Stimulated activated CD8-positive, alpha-beta memory T cell treated with anti-CD3 and anti-CD28 coated beads, Interleukin-15, amount 100 ng/mL, for 48 hours (primary cell): Measurements from ENCODE around the gene RWDD2A.
A peak's percentile ranks its signal among the peaks of the same experiment; 100 is the strongest.
"Not testable (repeated sequence)": the region's sequence is repeated elsewhere in the genome, so short reads cannot be mapped to it uniquely, and the experiment has no call there.

Experiments
- DNase-seq, 2 donors: peaks; one replicate each; pipeline ENCODE4 v3.0.0-alpha.2; 2020; ENCODE audit warnings: low read depth in 2 of 2

Gene RWDD2A

DNA sequence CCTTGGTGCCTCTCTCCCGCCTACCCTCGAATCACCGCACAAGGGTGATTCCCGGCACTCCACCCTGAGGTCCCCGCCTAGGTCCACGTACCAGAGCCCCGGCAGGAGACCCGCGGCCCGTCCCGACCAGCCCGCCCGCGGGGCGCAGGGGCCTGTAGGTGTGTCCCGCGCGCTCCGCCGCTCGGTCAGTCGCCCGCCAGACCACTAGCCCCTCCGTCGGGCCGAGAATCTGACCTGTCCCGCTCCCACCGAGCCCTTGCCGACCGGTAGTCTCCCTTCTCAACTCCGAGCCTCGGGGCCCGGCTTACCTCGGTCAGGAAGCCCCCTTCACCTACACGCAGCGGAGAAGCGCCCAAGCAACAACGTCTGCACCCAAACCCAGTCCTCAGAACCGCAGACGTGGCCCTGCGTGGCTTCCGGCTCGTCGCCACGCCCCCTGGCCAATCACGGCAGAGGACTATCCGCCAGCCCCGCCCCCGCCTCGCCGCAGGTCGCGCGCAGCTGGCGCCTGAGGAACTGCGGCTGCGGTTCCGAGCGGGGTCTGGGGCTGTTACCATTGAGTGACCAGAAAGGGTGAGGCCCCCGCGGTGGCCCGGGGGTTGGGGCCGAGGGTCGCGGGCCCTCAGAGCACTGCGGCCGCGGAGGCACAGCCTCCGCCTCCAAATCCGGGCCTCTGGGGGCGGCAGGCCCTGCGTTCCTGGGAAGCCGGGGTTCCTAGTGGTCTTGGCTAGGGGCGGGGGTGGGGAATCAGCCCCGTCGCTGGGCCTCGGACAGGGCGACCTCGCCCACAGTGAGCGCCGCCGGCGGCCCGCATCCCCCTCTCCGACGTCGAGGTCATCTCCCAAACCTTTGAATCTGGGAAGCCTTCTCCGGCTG is at the start of gene RWDD2A, which contains the start of gene PGM3:
RWDD2A (plus strand) TSS at position 487 of the 876 bp plus-strand sequence. CDS start 1,095 bp downstream, outside the sequence.
PGM3 (minus strand) TSS at position 395 of the 876 bp plus-strand sequence. CDS start 2,253 bp downstream, outside the sequence.
- peak; percentile 82 to 83 for DNase-seq

DNA sequence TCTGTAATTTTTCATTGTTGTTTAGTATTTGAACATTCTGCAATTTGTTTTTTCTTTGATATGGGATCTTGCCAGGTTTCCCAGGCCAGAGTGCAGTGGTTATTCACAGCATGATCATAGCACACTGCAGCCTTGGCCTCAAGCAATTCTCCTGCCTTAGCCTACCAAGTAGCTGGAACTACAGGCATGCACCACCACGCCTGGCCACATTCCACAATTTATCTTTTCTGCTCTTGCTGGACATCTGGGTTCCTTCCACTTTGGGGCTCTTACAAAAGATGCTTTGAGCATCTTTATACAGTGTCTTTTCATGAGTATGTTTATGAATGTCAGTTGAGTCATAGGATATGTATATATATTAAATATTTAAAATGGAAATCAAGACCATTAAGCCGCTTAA is 42.0 kb upstream of the RWDD2A start:
- DNase-seq, result no peak

DNA sequence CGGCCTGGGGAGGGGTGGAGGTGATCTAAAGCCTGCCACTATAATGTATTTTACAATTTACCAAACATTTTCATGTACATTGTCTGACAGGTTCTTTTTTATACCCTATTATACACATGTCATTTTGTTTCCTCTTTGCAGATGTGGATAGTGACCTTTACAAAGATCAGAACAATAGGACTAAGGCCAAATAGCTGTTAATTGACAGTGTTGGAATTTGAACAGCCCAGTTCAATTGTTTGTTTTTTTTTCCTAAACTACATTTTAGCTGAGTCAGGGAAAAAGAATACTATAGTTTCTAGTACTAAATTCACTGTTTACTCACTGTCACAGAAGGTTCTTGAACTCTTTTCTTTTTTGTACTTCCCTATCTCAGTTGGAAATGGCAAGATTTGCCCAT is 40.2 kb upstream of the RWDD2A start:
- no peak for DNase-seq

DNA sequence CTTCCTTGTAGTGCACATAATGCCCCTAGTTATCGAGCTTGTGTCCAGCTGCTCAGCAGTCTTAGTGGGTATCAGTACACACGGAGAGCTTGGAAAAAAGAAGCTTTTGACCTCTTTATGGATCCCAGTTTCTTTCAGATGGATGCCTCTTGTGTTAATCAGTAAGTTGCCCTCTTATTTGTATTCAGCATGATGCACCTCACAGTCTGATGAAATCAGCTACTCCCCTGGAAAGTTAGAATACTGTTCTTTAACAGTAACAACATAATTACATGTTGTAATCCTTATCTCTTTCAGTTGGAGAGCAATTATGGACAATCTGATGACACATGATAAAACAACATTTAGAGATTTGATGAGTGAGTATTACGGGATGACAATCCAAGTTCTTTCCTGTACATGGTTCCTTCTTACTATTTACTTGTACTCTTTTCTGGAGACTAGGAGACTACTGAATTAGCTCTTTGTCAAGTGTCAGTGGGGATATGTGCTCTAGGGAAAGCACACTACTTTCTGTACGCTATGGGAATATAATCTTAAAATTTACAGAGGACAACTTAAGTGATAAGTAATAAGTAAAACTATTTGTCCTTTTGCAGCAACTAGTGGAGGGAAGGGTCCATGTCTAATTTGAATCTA is 39.2 kb upstream of the RWDD2A start:
- DNase-seq, result no peak

DNA sequence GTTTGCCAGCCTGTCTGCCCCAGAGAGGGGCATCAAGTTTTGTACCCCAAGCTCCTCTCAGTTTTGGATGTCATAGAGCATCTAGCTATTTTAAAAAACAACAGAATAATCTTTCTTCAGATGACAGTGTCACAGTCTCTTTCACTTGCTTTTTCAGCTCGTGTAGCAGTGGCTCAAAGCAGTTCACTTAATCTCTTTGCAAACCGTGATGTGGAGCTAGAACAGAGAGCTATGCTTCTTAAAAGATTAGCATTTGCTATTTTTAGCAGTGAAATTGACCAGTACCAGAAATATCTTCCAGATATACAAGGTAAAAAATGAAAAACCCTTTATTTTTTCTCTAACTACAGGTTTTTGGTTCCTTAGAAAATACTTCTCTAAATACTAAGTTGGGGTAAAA is 37.4 kb upstream of the RWDD2A start:
- no peak for DNase-seq

DNA sequence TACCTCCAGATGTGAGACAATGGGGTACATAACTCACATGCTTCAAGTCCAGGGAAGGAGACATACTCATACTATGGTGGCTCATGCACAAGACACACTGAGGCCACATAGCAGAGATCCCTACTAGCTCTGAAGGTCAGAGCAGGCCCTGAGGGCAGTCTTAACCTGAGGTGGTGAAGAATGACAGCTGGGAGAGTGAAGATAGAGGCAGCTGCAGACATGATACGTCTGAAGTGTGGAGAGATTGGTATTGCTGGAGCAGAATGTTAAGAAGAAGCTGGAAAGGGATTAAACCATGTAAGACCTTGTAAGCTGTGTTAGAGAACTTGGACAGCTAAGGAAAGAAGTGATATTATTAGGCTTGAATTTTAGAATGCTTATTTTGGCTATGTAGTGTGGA is 33.0 kb upstream of the RWDD2A start:
- DNase-seq, result no peak

DNA sequence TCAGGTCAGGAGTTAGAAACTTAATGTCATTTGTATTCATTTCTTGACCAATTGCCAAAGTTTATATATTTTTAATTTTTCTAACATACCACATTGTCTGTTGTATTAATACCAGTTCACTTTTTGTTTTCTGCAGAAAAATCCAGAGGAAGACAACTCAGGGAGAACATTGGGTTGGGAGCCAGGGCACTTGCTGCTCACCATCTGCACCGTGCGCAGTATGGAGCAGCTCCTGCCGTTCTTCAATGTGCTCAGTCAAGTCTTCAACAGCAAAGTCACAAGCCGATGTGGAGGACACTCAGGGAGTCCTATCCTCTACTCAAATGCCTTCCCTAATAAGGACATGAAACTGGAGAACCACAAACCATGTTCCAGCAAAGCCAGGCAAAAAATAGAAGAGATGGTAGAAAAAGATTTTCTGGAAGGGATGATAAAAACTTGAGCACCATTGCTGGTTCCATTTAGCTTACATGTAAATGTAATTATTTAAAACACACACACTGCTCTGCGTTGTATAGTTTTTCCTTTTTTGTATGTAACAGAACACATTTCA is 25.4 kb upstream of the RWDD2A start:
- no peak for DNase-seq

DNA sequence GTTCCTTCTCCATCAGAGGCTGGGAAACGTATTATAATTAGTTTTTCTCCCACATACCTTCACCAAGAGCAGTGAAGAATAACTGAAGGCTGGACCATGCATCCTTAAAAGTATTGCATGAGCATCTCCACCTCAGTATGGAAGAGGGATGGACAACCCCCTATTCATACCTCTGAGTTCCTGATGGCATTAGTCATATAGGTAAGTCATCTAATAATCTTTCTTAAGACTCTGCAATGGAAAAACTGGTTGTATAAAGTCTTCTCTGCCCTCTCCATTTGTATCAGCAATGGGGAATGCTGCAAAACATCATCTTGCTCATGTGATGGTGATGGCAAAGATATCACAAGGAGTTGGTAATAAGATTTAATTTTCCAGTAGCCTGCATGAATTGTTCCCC is 24.6 kb upstream of the RWDD2A start:
- DNase-seq, result no peak

DNA sequence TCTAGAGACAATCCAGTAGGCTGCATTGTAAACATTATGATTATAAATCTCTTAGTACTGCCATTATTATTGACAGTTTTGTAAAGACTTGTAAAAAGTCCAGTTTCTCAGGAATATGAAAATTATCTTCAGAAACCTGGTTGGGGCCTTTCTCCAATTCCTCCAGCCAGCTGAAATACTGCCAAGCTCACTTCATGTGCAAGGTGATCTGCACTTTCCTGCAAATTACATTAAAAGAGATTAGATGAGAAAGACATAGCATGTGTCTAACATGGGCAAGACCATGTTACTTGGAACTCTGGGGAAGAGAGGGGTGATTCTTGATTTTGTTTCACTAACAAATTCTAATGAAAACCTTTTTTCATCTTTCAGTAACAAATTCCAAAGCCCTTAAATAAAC is 24.1 kb upstream of the RWDD2A start:
- no peak for DNase-seq

DNA sequence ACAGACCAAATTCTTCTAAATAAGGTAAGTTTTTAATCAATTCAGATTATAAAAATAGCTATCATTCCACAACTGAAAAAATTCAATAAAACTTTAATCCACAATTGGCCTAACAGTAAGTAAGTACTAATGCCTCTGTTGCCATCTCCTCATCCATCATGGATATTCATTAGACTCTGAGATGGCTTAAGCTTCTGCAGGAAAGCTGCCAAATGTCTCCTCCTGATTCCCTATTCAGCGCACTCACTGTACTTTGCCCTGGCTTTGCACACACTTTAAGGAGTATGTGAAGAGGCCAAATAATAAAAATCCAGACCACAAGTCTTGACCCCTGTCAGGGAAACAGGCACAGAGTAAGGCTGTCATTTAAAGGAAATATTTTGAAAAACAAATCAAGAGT is 23.6 kb upstream of the RWDD2A start:
- no peak for DNase-seq

DNA sequence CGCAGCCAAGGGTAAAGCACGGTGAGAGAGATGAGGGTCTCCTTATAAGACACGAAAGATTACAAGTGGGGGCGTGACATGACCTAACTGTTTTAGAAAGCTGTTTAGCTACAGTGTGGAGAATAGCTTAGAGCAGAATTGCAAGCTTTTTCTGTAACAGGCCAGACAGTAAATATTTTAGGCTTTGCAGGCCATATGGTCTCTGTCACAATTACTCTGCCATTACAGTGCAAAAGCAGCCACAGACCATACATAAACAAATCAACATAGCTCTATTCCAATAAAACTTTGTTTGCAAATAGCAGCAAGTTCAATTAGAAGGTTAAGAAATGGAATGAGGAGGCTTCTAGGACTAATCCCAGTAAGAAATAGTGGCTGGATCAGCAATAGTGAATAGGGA is 16.9 kb upstream of the RWDD2A start:
- DNase-seq, result no peak

DNA sequence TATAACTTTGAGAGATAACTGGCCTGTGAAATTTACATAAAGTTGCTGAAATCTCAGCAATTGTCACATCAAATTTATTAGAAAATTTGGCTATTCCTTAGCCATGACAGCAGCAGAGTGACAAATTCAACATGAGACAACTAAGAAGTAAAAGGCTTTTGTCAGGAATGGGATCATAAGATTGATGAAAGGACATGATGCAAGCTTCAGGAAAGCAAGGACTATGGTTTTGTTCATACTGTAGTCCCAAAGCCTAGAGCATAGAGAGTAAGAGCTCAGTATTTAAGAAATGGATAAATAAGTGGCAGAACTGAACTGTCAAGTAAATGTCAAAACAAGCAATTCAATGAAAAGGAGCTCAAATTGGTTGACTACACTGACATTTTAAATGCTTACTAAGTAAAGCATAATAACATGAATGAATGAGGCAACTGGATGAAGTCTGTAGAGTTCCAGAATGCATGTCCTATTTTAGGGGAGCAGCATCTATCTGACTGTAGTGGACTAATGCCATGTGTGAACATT is 12.7 kb upstream of the RWDD2A start:
- DNase-seq, result no peak

DNA sequence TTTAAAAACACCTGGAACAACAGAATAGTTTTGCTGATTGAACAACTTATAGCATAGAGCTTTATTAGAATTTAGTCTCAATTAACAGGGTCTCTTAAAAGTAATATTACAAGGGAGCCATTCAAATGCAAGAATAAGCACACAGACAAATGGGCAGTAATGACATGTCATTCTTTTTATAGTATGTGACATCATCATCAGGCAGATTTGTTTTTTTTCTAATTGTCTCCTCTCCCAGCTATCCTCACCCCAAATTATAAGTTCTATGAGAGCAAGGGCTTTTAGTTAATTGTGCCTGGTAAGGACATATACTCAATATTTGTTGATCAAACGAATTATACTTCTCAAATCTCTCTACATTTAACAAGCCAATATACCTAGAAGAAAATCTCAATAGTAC is 11.0 kb upstream of the RWDD2A start:
- DNase-seq, result no peak

DNA sequence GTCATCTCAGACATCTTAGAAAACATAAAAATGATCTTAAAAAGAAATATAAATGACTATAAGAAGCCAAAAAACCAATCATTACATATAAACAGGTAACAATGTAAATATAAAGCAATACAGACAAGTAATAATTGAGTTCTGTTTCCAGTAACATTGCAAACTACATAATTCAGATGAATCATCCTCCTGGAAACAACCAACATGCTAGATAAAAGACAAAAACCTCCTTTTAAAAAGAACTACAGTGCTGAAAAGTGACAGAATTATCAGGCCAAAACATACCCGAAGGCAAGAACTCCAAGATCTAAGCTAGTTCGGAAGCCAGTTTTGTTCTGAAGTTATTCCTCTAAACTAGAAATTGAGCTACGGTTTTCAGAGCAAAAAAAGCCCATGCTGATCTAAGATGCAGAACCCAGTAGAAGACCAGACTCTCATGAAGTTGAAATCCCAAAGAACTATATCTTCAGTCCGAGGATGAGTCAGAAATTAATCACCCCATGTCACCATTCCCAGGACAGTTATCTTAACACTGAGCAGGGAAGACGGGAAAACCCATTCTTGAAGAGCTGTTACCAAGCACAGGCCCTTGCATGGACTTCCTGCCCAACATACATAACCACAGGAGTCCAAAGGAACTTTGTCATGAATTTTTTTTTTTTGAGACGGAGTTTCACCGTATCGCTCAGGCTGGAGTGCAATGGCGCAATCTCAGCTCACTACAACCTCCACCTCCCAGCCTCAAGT is 9.9 kb upstream of the RWDD2A start:
- DNase-seq, result no peak

DNA sequence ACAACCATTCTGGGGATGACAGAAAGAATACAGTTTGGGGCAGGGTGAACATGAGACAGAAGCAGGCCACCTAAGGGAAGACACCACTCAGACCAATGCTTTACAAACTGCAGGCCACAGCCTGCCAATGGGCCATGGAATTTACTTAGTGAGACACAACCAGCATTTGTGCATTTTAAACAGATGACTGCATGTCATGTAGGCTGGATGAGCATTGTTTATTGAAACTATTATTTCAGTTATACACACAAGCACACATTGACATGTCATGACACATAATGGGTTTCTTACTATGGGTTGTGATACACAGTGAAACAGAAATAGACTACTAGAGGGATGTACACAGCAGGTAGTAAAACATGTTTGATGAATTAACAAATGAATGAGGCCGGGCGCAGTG is 8.1 kb upstream of the RWDD2A start:
- DNase-seq, result no peak

DNA sequence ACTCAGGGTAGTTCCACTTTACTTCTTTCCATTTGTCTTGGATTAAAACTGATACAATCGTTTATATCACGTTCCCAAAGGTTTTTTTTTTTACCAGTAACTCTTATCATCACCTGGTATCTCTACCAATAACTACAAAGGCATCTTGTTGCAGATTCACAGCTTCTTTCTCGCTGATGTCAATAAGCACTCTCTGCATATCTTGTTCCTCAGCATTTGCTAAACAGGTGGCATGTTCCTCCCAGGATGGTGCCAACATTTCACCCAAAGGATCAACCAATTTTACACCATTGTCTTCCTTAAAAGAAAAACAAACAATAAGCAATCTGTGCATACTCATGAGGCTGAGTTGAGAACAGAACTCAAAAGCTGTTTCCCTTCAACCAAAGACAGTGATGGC is 4.7 kb upstream of the RWDD2A start:
- no peak for DNase-seq

DNA sequence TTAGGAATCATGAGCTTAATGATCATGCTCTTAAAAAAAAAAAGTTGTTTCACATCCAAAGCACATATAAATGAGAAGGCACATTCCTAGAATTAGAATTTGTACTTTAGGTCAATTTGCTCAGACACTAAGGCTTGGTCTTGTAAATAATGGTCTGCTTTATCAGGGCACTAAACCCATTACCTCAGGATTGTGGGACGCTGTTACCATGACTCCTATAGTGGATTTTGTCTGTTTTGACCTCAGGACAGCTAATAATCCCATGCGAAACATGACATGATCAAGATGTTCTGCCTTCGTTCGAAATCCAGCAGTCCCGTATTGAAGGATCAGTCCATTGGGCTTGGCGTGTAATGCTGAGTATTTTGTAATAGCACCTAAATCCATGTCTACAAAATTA is 2.5 kb upstream of the RWDD2A start:
- no peak for DNase-seq

DNA sequence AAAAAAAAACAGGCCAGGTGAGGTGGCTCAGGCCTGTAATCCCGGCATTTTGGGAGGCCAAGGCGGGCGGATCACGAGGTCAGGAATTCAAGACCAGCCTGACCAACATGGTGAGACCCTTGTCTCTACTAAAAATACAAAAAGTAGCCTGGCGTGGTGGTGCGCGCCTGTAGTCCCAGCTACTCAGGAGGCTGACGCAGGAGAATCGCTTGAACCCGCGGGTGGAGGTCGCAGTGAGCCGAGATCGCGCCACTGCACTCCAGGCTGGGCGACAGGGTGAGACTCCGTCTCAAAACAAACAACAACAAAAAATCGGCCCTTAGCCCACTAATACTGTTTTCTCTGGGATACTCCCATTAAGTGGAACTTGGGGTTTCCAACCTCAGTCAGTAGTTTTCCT is 1.2 kb upstream of the RWDD2A start:
- not testable (repeated sequence) for DNase-seq

DNA sequence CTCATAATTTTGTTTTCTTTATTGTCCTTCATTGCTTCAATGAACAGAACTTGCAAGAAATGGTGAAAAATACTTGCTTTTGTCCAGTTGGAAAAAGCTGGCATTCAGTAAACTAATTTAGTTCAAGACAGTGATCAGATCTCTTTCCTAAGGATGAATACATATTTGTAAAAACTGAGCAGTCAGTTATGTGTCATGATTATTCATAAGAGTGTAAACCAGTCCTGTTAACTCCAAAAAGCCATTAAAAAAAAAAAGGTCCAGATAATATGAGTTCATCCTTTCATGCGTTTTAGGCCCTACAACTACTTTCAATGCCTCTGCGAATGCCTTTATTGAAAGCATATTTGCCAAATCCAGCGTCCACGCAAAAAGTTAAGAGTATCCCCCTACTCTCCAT is 701 bp upstream of the RWDD2A start:
- DNase-seq, result no peak

DNA sequence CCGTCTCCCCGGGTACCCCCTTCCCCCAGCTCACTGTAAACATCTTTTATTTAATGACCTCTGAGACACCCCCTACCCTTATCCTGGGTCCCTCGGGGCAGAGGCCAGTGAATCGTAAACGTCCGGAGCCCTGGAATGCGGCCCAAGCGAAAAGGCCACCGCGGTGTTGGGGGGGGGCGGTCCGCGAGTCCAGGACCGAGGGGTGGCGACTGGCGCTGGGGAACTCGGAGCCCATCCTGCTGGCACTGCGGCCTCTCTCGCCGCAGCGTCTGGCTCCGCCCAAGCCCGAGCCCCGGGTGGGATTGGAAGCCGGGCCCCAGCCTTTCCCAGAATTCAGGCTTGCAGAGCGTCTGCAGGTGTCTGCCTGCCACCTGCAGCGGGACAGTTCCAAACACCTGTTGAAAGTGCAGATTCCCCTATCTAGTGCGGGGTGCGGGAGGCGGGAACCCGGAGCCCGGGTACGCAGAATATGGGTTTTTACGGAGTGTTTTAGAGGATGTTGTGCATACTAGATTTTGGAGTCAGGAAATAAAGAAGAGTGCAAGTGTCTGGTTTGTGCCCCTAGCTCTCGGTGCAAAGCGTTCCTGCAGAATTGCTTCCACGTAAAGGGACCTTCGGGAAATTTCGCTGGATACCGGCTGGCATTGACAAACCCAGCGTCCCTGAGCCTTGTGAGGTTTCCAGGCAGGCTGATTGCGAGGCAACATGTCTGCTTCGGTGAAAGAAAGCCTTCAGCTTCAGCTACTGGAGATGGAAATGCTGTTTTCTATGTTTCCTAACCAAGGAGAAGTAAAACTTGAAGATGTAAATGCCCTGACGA is 800 bp downstream of the RWDD2A start:
- DNase-seq, result no peak
